Suprapubic skin (tissue), 4 donors: ENCODE results near the gene CUEDC1. TPM values are rescaled to one million over a fixed set of nuclear protein-coding genes. Genes with fewer than 3 reads are reported as not detected.

ENCODE experiments used
- DNase-seq, 2 donors: peaks; one replicate each; pipeline ENCODE4 v3.0.0-alpha.2; 2019; ENCODE audit warnings: low spot score in 2 of 2
- H3K27ac ChIP-seq: fragments of 200-600 bp; sonication (generic); one replicate; pipeline ENCODE4 v1.5.1; 2019
- H3K27me3 ChIP-seq: fragments of 200-600 bp; sonication (generic); one replicate; pipeline ENCODE4 v1.5.1; 2019
- H3K36me3 ChIP-seq: fragments of 200-600 bp; sonication (generic); one replicate; pipeline ENCODE4 v1.5.1; 2019
- H3K4me1 ChIP-seq: fragments of 200-600 bp; sonication (generic); one replicate; pipeline ENCODE4 v1.5.1; 2019
- H3K4me3 ChIP-seq: fragments of 200-600 bp; sonication (generic); one replicate; pipeline ENCODE4 v1.5.1; 2019; ENCODE audit warnings: mild to moderate bottlenecking
- H3K9me3 ChIP-seq: fragments of 200-600 bp; sonication (generic); one replicate; pipeline ENCODE4 v1.5.1; 2019
- CTCF ChIP-seq, 2 donors: fragments of 200-600 bp in 1 of 2; fragments of 450-650 bp in 1 of 2; sonication (generic) in 1 of 2; IDR thresholded peaks; one replicate each; pipeline ENCODE4 v1.5.1; 2016 to 2019; ENCODE audit warnings: antibody characterized with exemption in 2 of 2, mild to moderate bottlenecking in 1 of 2, moderate library complexity in 1 of 2
- EP300 ChIP-seq: sonication (generic); formaldehyde crosslinking; IDR thresholded peaks from one replicate; pipeline ENCODE4 v1.6.1; 2017; ENCODE audit warnings: antibody characterized with exemption
- POLR2A ChIP-seq, 2 donors: fragments of 450-650 bp; IDR thresholded peaks; one replicate each; pipeline ENCODE4 v1.6.1; 2017; ENCODE audit warnings: antibody characterized with exemption in 2 of 2, mild to moderate bottlenecking in 2 of 2, moderate library complexity in 2 of 2
- POLR2AphosphoS5 ChIP-seq, 3 donors: sonication (generic); formaldehyde crosslinking; IDR thresholded peaks; one replicate each; pipeline ENCODE4 v1.6.1; 2017; ENCODE audit warnings: antibody characterized with exemption in 3 of 3
- WGBS: methylation state at CpG from one replicate; pipeline ENCODE4 v1.1.5; 2018; 5-methylcytosine and 5-hydroxymethylcytosine counted together
- total RNA-seq, 4 donors: library from RNA; depleted of rRNA; stranded (reverse); fragments of >200 nt; gene quantifications; one replicate each; pipeline ENCODE4 v1.1.0, GENCODE V29; 2016

CUEDC1 gene
- total RNA-seq, 4 donors from 2014 or later, result 5.1 to 34.2 (median 12.8) TPM

- Histone ChIP-seq H3K4me1 (peaks cover 54% of the 10 kb centered on the region), H3K9me3 (no peaks in the 10 kb centered on the region), H3K27ac (peak overlapping the region; percentile 97), H3K27me3 (no peaks in the 10 kb centered on the region), H3K36me3 (no peaks in the 10 kb centered on the region), H3K4me3 (peak overlapping the region; percentile 82)
- TF ChIP-seq CTCF (IDR thresholded peaks at IDR 0.05) (no peak), EP300 (no peak), POLR2A (IDR thresholded peaks at IDR 0.05) (no peak), POLR2AphosphoS5 (IDR thresholded peaks at IDR 0.05) (no peak)
- 74% methylated on average over 11 of the region's 13 CpGs for WGBS
- no peak for DNase-seq
These were observed 1.4 kb downstream of the CUEDC1 start for GRCh38 chr17:57953705-57954396.

GRCh38 chr17:57953219-57953618 is 2.0 kb downstream of the CUEDC1 start:
- Histone ChIP-seq H3K9me3 (no peaks in the 10 kb centered on the region), H3K4me1 (peaks cover 60% of the 10 kb centered on the region), H3K4me3 (no peak overlapping the region), H3K36me3 (no peaks in the 10 kb centered on the region), H3K27me3 (no peaks in the 10 kb centered on the region), H3K27ac (peak overlapping the region; percentile 97)
- no peak for TF ChIP-seq POLR2AphosphoS5 (IDR thresholded peaks at IDR 0.05)
- 88% methylated on average over 1 of the region's 1 CpG for WGBS
- no peak for DNase-seq

GRCh38 chr17:57949649-57950048 is 5.6 kb downstream of the CUEDC1 start:
- Histone ChIP-seq H3K36me3 (no peaks in the 10 kb centered on the region), H3K4me1 (peaks cover 81% of the 10 kb centered on the region)

GRCh38 chr17:57948555-57949420 is 6.4 kb downstream of the CUEDC1 start:
- no peaks in the 10 kb centered on the region for H3K27me3 ChIP-seq
- peak overlapping the region; percentile 78 for H3K27ac ChIP-seq
- TF ChIP-seq POLR2AphosphoS5 (IDR thresholded peaks at IDR 0.05), result peak in 1 of 3 donors; percentile 15
- no peak for TF ChIP-seq EP300
- peak in 1 of 2 donors; percentile 75 for DNase-seq
- no peak overlapping the region for H3K4me3 ChIP-seq
- H3K36me3 ChIP-seq, result no peaks in the 10 kb centered on the region
- WGBS, result 47% methylated on average over 5 of the region's 5 CpGs
- peaks cover 72% of the 10 kb centered on the region for H3K4me1 ChIP-seq
- no peaks in the 10 kb centered on the region for H3K9me3 ChIP-seq

More at GRCh38 chr17:57949649-57950048, 5.6 kb downstream of the CUEDC1 start:
- peak overlapping the region; percentile 78 for H3K27ac ChIP-seq
- H3K4me3 ChIP-seq, result no peak overlapping the region
- TF ChIP-seq POLR2AphosphoS5 (IDR thresholded peaks at IDR 0.05), result no peak
- no peak for TF ChIP-seq CTCF (IDR thresholded peaks at IDR 0.05)
- no peak for TF ChIP-seq POLR2A (IDR thresholded peaks at IDR 0.05)
- TF ChIP-seq EP300, result no peak
- no peaks in the 10 kb centered on the region for H3K27me3 ChIP-seq
- no peak for DNase-seq
- H3K9me3 ChIP-seq, result no peaks in the 10 kb centered on the region
- 81% methylated on average over 5 of the region's 5 CpGs for WGBS

- no peak for TF ChIP-seq POLR2AphosphoS5 (IDR thresholded peaks at IDR 0.05)
- TF ChIP-seq CTCF (IDR thresholded peaks at IDR 0.05), result no peak
- no peak for TF ChIP-seq POLR2A (IDR thresholded peaks at IDR 0.05)
- TF ChIP-seq EP300, result no peak
- no peak for DNase-seq
- Histone ChIP-seq H3K27me3 (no peaks in the 10 kb centered on the region), H3K4me3 (no peak overlapping the region), H3K4me1 (peaks cover 74% of the 10 kb centered on the region), H3K36me3 (no peaks in the 10 kb centered on the region), H3K27ac (peak overlapping the region; percentile 78), H3K9me3 (no peaks in the 10 kb centered on the region)
- 77% methylated on average over 5 of the region's 5 CpGs for WGBS
These were observed 7.0 kb downstream of the CUEDC1 start for GRCh38 chr17:57948169-57948554.

GRCh38 chr17:57947369-57947768 is 7.8 kb downstream of the CUEDC1 start:
- no peak for DNase-seq
- 86% methylated on average over 9 of the region's 9 CpGs for WGBS
- TF ChIP-seq CTCF (IDR thresholded peaks at IDR 0.05) (no peak), POLR2A (IDR thresholded peaks at IDR 0.05) (no peak), EP300 (no peak), POLR2AphosphoS5 (IDR thresholded peaks at IDR 0.05) (no peak)
- H3K4me1 ChIP-seq, result peaks cover 74% of the 10 kb centered on the region
- no peaks in the 10 kb centered on the region for H3K9me3 ChIP-seq
- H3K27ac ChIP-seq, result peak overlapping the region; percentile 78
- no peaks in the 10 kb centered on the region for H3K27me3 ChIP-seq
- H3K4me3 ChIP-seq, result peak overlapping the region; percentile 47
- no peaks in the 10 kb centered on the region for H3K36me3 ChIP-seq
